Peyer's patch (tissue), 4 donors: Measurements from ENCODE around the gene AQP9. TPM values are rescaled to one million over a fixed set of nuclear protein-coding genes. Genes with fewer than 3 reads are reported as not detected.

Experiments used
- DNase-seq, 3 donors: peaks; one replicate each; pipeline ENCODE4 v3.0.0-alpha.2; 2017 to 2019
- H3K27ac ChIP-seq, 4 donors: fragments of 200-600 bp; sonication (generic); one replicate each; pipeline ENCODE4 v1.5.1; 2016 to 2019
- H3K27me3 ChIP-seq, 2 donors: fragments of 200-600 bp; sonication (generic); one replicate each; pipeline ENCODE4 v1.5.1; 2019
- H3K36me3 ChIP-seq, 3 donors: fragments of 200-600 bp; sonication (generic); one replicate each; pipeline ENCODE4 v1.5.1; 2016 to 2019
- H3K4me1 ChIP-seq, 4 donors: fragments of 200-600 bp; sonication (generic); one replicate each; pipeline ENCODE4 v1.5.1; 2016 to 2019
- H3K4me3 ChIP-seq, 4 donors: fragments of 200-600 bp; sonication (generic); 1 replicate in 3 of 4; 2 replicates in 1 of 4; pipeline ENCODE4 v1.5.1; 2016 to 2019; ENCODE audit warnings: mild to moderate bottlenecking in 1 of 4
- H3K9me3 ChIP-seq, 4 donors: fragments of 200-600 bp; sonication (generic); one replicate each; pipeline ENCODE4 v1.5.1; 2016 to 2019; ENCODE audit warnings: mild to moderate bottlenecking in 1 of 4
- POLR2A ChIP-seq, 2 donors: fragments of 450-650 bp; IDR thresholded peaks; one replicate each; pipeline ENCODE4 v1.5.1; 2017; ENCODE audit warnings: antibody characterized with exemption in 2 of 2, mild to moderate bottlenecking in 2 of 2, moderate library complexity in 2 of 2
- total RNA-seq, 4 donors: library from RNA; depleted of rRNA; stranded (reverse); fragments of >200 nt; gene quantifications; one replicate each; pipeline ENCODE4 v1.1.0, GENCODE V29; 2016
- TF ChIP-seq, protein P1 (sequence below), 6 experiments: fragments of 450-650 bp in 4 of 6; fragments of 200-600 bp in 2 of 6; sonication (generic) in 1 of 6; IDR thresholded peaks; one replicate each; pipeline ENCODE4 v1.5.1; 2017 to 2019; ENCODE audit warnings: antibody characterized with exemption in 6 of 6, mild to moderate bottlenecking in 3 of 6, moderate library complexity in 1 of 6

Gene AQP9
- total RNA-seq, 4 donors from 2014 or later = 5.8 TPM; not detected in 3

DNA sequence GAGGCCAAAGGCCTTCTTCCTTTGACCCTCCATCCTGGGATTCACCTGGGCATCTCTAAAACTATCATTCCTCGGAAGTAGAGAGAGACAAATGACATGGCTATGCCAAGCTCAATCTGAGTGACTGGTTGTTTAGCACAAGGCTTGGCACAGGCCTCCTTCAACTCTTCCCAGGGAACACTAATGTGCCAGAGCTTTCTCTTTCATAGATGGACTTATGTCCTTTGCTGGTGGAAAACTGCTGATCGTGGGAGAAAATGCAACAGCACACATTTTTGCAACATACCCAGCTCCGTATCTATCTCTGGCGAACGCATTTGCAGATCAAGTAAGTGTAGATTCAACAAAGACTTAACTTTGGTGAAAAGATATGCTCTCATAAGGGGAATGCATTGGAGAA, 36.5 kb downstream of the AQP9 start:
- no peaks in the 10 kb centered on the region for H3K27me3 ChIP-seq
- H3K4me3 ChIP-seq = no peak overlapping the region
- no peaks in the 10 kb centered on the region for H3K36me3 ChIP-seq
- no peak for DNase-seq
- no peaks in the 10 kb centered on the region for H3K4me1 ChIP-seq
- no peak for TF ChIP-seq POLR2A (IDR thresholded peaks at IDR 0.05)
- TF ChIP-seq, protein P1, sequence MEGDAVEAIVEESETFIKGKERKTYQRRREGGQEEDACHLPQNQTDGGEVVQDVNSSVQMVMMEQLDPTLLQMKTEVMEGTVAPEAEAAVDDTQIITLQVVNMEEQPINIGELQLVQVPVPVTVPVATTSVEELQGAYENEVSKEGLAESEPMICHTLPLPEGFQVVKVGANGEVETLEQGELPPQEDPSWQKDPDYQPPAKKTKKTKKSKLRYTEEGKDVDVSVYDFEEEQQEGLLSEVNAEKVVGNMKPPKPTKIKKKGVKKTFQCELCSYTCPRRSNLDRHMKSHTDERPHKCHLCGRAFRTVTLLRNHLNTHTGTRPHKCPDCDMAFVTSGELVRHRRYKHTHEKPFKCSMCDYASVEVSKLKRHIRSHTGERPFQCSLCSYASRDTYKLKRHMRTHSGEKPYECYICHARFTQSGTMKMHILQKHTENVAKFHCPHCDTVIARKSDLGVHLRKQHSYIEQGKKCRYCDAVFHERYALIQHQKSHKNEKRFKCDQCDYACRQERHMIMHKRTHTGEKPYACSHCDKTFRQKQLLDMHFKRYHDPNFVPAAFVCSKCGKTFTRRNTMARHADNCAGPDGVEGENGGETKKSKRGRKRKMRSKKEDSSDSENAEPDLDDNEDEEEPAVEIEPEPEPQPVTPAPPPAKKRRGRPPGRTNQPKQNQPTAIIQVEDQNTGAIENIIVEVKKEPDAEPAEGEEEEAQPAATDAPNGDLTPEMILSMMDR (IDR thresholded peaks at IDR 0.05) = no peak
- H3K9me3 ChIP-seq = no peaks in the 10 kb centered on the region
- H3K27ac ChIP-seq = no peak overlapping the region

DNA sequence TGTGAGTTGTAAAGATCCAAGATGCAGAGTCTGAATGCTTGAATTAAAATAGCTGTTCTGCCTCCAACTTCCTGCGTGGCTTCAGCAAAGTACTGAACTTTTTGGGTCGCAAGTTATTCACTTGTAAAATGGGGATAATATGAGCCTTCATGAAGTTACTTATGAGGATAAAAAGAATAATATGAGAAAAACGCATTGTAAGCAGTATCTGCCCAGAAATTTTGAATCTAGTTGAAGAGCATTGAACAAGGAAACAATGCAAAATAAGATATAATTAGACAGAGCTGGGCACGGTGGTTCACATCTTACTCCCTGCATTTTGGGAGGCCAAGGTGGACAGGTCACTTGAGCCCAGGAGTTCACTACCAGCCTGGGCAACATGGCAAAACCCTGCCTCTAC, 37.8 kb downstream of the AQP9 start:
- no peaks in the 10 kb centered on the region for H3K27me3 ChIP-seq
- H3K36me3 ChIP-seq = no peaks in the 10 kb centered on the region
- TF ChIP-seq, protein P1 (IDR thresholded peaks at IDR 0.05) = no peak
- no peak for TF ChIP-seq POLR2A (IDR thresholded peaks at IDR 0.05)
- H3K4me1 ChIP-seq = no peaks in the 10 kb centered on the region
- H3K27ac ChIP-seq = no peak overlapping the region
- no peaks in the 10 kb centered on the region for H3K9me3 ChIP-seq
- H3K4me3 ChIP-seq = no peak overlapping the region
- no peak for DNase-seq

DNA sequence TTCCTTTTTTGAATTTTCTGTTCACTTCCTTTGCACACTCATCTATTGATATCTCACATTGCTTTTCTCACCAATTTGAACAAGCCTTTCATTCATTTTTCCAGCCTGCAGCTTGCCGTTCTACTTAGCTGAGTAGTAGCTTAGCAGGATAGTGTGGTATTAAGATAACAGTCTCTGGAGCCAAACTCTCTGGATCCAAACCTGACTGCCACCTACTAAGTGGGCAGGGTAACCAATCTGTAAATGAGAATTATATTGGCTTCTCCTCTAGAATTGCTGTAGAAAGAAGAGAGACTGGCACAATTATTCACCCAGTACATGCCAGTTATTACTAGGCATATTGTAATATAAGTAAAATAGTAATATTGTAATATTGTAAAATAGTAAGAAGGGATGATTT, 40.5 kb downstream of the AQP9 start:
- DNase-seq = no peak
- Histone ChIP-seq H3K9me3 (no peaks in the 10 kb centered on the region), H3K27me3 (no peaks in the 10 kb centered on the region), H3K36me3 (no peaks in the 10 kb centered on the region), H3K27ac (no peak overlapping the region), H3K4me3 (no peak overlapping the region), H3K4me1 (no peaks in the 10 kb centered on the region)
- no peak for TF ChIP-seq POLR2A (IDR thresholded peaks at IDR 0.05)
- TF ChIP-seq, protein P1 (IDR thresholded peaks at IDR 0.05) = no peak

DNA sequence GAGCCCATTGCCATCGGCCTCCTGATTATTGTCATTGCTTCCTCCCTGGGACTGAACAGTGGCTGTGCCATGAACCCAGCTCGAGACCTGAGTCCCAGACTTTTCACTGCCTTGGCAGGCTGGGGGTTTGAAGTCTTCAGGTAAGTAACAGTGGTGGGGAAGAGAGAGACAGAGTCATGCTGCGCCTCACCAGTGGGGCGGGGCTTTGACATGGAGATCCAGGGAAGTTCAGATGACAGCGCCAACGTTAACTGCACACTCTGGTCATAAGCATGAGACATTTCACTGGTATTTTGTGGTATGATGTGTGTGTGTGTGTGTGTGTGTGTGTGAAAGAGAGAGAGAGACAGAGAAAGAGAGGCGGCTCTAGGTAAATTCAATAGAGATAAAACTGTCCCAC, 41.0 kb downstream of the AQP9 start:
- Histone ChIP-seq H3K36me3 (no peaks in the 10 kb centered on the region), H3K9me3 (no peaks in the 10 kb centered on the region), H3K4me1 (no peaks in the 10 kb centered on the region), H3K27me3 (no peaks in the 10 kb centered on the region), H3K27ac (no peak overlapping the region), H3K4me3 (no peak overlapping the region)
- DNase-seq = no peak
- TF ChIP-seq, protein P1 (IDR thresholded peaks at IDR 0.05) = no peak
- TF ChIP-seq POLR2A (IDR thresholded peaks at IDR 0.05) = no peak

DNA sequence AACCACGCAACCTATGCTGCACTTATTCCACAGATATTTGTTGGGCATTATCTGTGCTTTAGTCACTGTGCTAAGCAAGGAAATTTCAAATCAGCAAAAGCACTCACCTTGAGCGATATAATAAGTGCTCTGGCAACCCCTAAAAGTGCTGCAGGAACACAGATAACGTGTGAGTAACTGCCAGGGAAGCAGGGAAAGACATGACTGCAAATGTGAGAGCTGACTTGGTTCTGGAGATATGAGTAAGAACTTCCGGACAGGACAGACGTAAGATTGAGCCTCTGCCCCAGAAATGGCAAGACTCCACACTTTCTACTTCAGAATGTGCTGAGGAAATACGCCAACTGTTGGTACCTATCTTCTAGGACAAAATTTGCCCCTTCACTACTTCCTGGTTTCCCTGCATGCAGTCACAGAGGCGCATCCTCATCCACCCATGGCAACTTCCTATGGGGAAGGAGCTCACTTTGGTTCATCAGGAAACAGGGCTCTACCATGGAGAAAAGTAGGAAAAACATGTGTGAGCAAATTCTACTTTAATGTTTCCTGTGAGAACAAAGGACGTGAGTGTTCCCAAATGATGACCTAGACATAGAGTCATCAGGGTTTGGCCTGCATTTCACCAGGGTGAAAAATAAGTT, 41.7 kb downstream of the AQP9 start:
- H3K27me3 ChIP-seq = no peaks in the 10 kb centered on the region
- H3K4me3 ChIP-seq = no peak overlapping the region
- H3K27ac ChIP-seq = no peak overlapping the region
- TF ChIP-seq POLR2A (IDR thresholded peaks at IDR 0.05) = no peak
- TF ChIP-seq, protein P1 (IDR thresholded peaks at IDR 0.05) = no peak
- H3K36me3 ChIP-seq = no peaks in the 10 kb centered on the region
- DNase-seq = no peak
- no peaks in the 10 kb centered on the region for H3K4me1 ChIP-seq
- no peaks in the 10 kb centered on the region for H3K9me3 ChIP-seq
